Heart left ventricle (tissue), 13 donors: ENCODE data around the gene ATP11C.
A peak's percentile ranks its signal among the peaks of the same experiment; 100 is the strongest.
"Not testable (repeated sequence)": the region's sequence is repeated elsewhere in the genome, so short reads cannot be mapped to it uniquely, and the experiment has no call there.

Experiments
- CTCF ChIP-seq, 12 donors: fragments of 200-600 bp; sonication (generic) in 4 of 12; IDR thresholded peaks; one replicate each; pipeline versions ENCODE4 v1.5.0 to v1.8.0; 2018 to 2022; ENCODE audit warnings: antibody characterized with exemption in 12 of 12, mild to moderate bottlenecking in 5 of 12
- POLR2A ChIP-seq, 2 donors: fragments of 450-650 bp; IDR thresholded peaks; one replicate each; pipeline ENCODE4 v1.6.1; 2017; ENCODE audit warnings: antibody characterized with exemption in 2 of 2, mild to moderate bottlenecking in 2 of 2, moderate library complexity in 2 of 2
- donor health status: ischemic (EF 13 %, LVEDD 7.1; RV severe dilation, severe dysfunction).
- donor health status: DM: no; HTN: yes; CAD: no.
- donor health status: DM: no; HTN: no; CAD: no.
- donor health status: ischemic (EF 25% LVEDD 6.9; RV normal size, moderate dysfunction).
- donor health status: ischemic (EF 25% LVEDD 5.7; RV mildly dilated, moderate dysfunction).
- donor health status: ischemic (EF 35%, LVEDD 5.7; RV mildly dilated, moderate dysfunction).
- donor health status: nonischemic (EF 11% LVEDD 7.7; RV severe dilation, severe dysfunction).
- donor health status: DM: yes; HTN: yes; CAD: no.
- donor health status: PGD.
- donor health status: ischemic (EF 29% LVEDD 5.4; RV normal size, mild dysfunction).
- donor health status: nonischemic (EF 23%, LVEDD 6.1; RV moderate dilation, normal function).

- peak in 2 of 12 donors; percentile 10 to 13 for TF ChIP-seq CTCF (IDR thresholded peaks at IDR 0.05)
- TF ChIP-seq POLR2A (IDR thresholded peaks at IDR 0.05), result not testable (repeated sequence)
These were observed 33.3 kb upstream of the ATP11C start for GRCh38 chrX:139966159-139966558.
